ENCODE data around the gene MSRB3.

DNA sequence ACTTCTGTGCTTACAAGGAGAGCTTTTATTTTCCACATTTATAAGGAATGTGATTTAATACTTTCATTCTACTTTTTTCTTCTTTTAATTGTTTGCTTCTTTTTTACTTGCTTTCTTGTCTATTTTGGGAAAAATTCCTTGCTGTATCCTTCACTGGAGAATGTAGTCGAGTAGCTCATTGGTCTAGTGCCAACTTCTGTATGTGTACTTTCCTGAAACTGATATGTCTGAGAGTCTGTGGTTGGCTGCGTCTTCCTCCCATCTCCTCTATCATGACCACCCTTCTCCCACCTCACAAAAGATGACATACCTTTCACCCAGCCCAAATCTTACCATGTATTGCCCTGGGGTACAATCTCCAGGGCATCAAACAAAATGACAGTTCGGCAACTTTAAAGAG lies 51.8 kb downstream of the MSRB3 start:
- no peak for TF ChIP-seq CHD4 (IDR thresholded peaks at IDR 0.05)
- no peak for TF ChIP-seq RCOR1 (conservative IDR thresholded peaks at IDR 0.05; ENCODE audit: low read depth, low read length)
- TF ChIP-seq, protein P1, sequence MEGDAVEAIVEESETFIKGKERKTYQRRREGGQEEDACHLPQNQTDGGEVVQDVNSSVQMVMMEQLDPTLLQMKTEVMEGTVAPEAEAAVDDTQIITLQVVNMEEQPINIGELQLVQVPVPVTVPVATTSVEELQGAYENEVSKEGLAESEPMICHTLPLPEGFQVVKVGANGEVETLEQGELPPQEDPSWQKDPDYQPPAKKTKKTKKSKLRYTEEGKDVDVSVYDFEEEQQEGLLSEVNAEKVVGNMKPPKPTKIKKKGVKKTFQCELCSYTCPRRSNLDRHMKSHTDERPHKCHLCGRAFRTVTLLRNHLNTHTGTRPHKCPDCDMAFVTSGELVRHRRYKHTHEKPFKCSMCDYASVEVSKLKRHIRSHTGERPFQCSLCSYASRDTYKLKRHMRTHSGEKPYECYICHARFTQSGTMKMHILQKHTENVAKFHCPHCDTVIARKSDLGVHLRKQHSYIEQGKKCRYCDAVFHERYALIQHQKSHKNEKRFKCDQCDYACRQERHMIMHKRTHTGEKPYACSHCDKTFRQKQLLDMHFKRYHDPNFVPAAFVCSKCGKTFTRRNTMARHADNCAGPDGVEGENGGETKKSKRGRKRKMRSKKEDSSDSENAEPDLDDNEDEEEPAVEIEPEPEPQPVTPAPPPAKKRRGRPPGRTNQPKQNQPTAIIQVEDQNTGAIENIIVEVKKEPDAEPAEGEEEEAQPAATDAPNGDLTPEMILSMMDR (IDR thresholded peaks at IDR 0.05 in 2 of 3, conservative IDR thresholded peaks at IDR 0.05 in 1 of 3; ENCODE audit: control insufficient read depth in 2 of 3, extremely low read depth in 1 of 3, insufficient read depth in 1 of 3, low read depth in 3 of 3, low read length in 3 of 3): no peak
- TF ChIP-seq RUNX3 (IDR thresholded peaks at IDR 0.05; ENCODE audit: low read length): no peak
- TF ChIP-seq MTA3 (IDR thresholded peaks at IDR 0.05; ENCODE audit: borderline replicate concordance, low read length): no peak
- TF ChIP-seq POLR2AphosphoS2 (IDR thresholded peaks at IDR 0.05; ENCODE audit: low read depth, low read length): no peak
- TF ChIP-seq POLR2A (IDR thresholded peaks at IDR 0.05; ENCODE audit: low read depth, low read length): no peak
- no peak for TF ChIP-seq POLR2AphosphoS5 (IDR thresholded peaks at IDR 0.05; ENCODE audit: low read length)
- no peak for TF ChIP-seq MYC (IDR thresholded peaks at IDR 0.05; ENCODE audit: insufficient read depth, insufficient read length, insufficient replicate concordance, low read length, severe bottlenecking)
- no peak for TF ChIP-seq NFYB (IDR thresholded peaks at IDR 0.05; ENCODE audit: insufficient read depth, low read depth, low read length)
- TF ChIP-seq GABPA (IDR thresholded peaks at IDR 0.05; ENCODE audit: low read depth): no peak
- TF ChIP-seq NR2F1 (conservative IDR thresholded peaks at IDR 0.05): no peak
- TF ChIP-seq MYB (IDR thresholded peaks at IDR 0.05; ENCODE audit: borderline replicate concordance, low read depth, low read length): no peak

Measured in GM12878 (cell line).